H1 (cell line): ENCODE measurements around the gene ADCK2.

Source experiments
- GABPA ChIP-seq: IDR thresholded peaks from 2 replicates; pipeline ENCODE4 v1.6.1; 2011; ENCODE audit warnings: mild to moderate bottlenecking, low read length, moderate library complexity, borderline replicate concordance; ENCODE audit not compliant: insufficient read depth
- TF ChIP-seq, protein P1 (sequence below), 3 experiments: IDR thresholded peaks; 1 replicate in 2 of 3; 2 replicates in 1 of 3; pipeline versions ENCODE4 v1.5.1 to v1.6.1; 2011; ENCODE audit warnings: low read length in 3 of 3, mild to moderate bottlenecking in 3 of 3, inconsistent platforms in 2 of 3, low read depth in 1 of 3, moderate library complexity in 1 of 3; ENCODE audit not compliant: insufficient read depth in 1 of 3; ENCODE audit errors: control extremely low read depth in 1 of 3

DNA sequence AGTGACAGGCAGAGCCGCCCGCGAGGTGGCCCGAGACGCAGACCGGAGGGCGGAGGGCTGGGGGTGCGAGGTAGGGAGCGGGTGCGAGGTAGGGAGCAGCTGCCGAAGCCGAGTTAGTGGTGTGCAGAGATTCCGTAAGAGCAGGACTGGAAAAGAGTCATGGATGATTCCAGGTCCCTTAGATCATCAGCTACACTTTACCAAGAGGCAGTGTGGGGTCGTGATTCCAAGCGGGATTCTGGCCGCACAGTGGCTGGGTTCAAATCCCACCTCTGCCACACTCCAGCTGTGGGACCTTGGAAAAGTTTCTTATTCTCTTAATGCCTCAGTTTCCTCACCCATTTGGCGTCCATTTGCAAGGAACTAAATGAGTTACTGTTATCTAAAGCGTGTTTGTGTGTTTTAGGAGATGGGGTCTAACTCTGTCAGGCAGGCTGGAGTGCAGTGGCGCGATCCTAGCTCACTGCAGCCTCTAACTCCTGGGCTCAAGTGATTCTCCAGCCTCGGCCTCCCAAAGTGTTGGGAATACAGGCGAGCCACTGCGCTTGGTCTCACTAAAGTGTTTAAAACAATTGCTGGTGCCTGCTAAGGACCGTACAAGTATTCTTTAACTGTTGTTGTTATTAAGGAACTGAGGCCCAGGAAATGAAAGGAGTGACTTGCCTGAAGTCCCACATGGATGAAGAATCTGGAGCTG is 24.9 kb downstream of the ADCK2 start:
- TF ChIP-seq, protein P1, sequence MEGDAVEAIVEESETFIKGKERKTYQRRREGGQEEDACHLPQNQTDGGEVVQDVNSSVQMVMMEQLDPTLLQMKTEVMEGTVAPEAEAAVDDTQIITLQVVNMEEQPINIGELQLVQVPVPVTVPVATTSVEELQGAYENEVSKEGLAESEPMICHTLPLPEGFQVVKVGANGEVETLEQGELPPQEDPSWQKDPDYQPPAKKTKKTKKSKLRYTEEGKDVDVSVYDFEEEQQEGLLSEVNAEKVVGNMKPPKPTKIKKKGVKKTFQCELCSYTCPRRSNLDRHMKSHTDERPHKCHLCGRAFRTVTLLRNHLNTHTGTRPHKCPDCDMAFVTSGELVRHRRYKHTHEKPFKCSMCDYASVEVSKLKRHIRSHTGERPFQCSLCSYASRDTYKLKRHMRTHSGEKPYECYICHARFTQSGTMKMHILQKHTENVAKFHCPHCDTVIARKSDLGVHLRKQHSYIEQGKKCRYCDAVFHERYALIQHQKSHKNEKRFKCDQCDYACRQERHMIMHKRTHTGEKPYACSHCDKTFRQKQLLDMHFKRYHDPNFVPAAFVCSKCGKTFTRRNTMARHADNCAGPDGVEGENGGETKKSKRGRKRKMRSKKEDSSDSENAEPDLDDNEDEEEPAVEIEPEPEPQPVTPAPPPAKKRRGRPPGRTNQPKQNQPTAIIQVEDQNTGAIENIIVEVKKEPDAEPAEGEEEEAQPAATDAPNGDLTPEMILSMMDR (IDR thresholded peaks at IDR 0.05; ENCODE audit: control extremely low read depth in 1 of 3, insufficient read depth in 1 of 3, low read depth in 1 of 3, low read length in 3 of 3) = no peak
- TF ChIP-seq GABPA = no peak
